Mucosa of descending colon (tissue), 3 donors: ENCODE measurements around the gene GPR37L1. TPM values are rescaled to one million over a fixed set of nuclear protein-coding genes. Genes with fewer than 3 reads are reported as not detected.

Source experiments
- ATAC-seq: fragments of 200-7000 bp; cut with Tn5 transposase; one replicate; pipeline ENCODE4 v1.9.1; 2020; ENCODE audit warnings: mild to moderate bottlenecking, moderate library complexity
- DNase-seq, 3 donors: peaks; one replicate each; pipeline ENCODE4 v3.0.0-alpha.2; 2020
- H3K36me3 ChIP-seq: fragments of 200-600 bp; one replicate; pipeline ENCODE4 v1.8.0; 2021; ENCODE audit warnings: low read depth, mild to moderate bottlenecking
- H3K4me1 ChIP-seq: fragments of 200-600 bp; one replicate; pipeline ENCODE4 v1.8.0; 2021; ENCODE audit warnings: low read depth, mild to moderate bottlenecking
- H3K4me3 ChIP-seq: fragments of 200-600 bp; one replicate; pipeline ENCODE4 v1.8.0; 2021; ENCODE audit warnings: mild to moderate bottlenecking
- H3K9me3 ChIP-seq: fragments of 200-600 bp; one replicate; pipeline ENCODE4 v1.8.0; 2021; ENCODE audit warnings: mild to moderate bottlenecking
- CTCF ChIP-seq: fragments of 200-600 bp; IDR thresholded peaks from one replicate; pipeline ENCODE4 v1.8.0; 2022; ENCODE audit warnings: antibody characterized with exemption, mild to moderate bottlenecking
- intact Hi-C, 2 donors: fragments of 100-400 bp; cut with DNase I in 1 of 2; cut with micrococcal nuclease in 1 of 2; formaldehyde crosslinking; loops; one replicate each; pipeline versions ENCODE4 v1.11.0 to v1.11.1; 2022; cut with DNase I, micrococcal nuclease
- total RNA-seq, 3 donors: library from RNA; stranded (reverse); fragmentation: NEBNext Ultra II Directional in 2 of 3; extraction: Animal tissue kit (Norgen Biotek cat#: 25700) in 2 of 3; gene quantifications; one replicate each; pipeline versions ENCODE4 v1.2.1 to v1.2.4, GENCODE V29; 2021 to 2023
- donor health status: DM: no; HTN: no; CAD: no; lungs with moderate emphysema.
- donor health status: DM: no; HTN: no; CAD: no.
- donor health status: DM: no; HTN: yes; CAD: no.

GPR37L1 gene
- total RNA-seq, 3 donors from 2014 or later, result 2.4 to 3.5 (median 2.9) TPM

GRCh38 chr1:202146279-202146678, 23.6 kb downstream of the GPR37L1 start:
- TF ChIP-seq CTCF, result no peak
- no peaks in the 10 kb centered on the region for H3K9me3 ChIP-seq
- intact Hi-C loops, result no loop called here
- H3K4me1 ChIP-seq, result peaks cover 8% of the 10 kb centered on the region
- no peak overlapping the region for H3K4me3 ChIP-seq
- DNase-seq (no peak), ATAC-seq (no peak)
- H3K36me3 ChIP-seq, result no peaks in the 10 kb centered on the region

GRCh38 chr1:202146993-202147392, 24.3 kb downstream of the GPR37L1 start:
- no peak for TF ChIP-seq CTCF

GRCh38 chr1:202148391-202148790, 25.7 kb downstream of the GPR37L1 start:
- Histone ChIP-seq H3K36me3 (no peaks in the 10 kb centered on the region), H3K9me3 (no peaks in the 10 kb centered on the region), H3K4me3 (no peak overlapping the region), H3K4me1 (peaks cover 5% of the 10 kb centered on the region)
- no peak for DNase-seq
- ATAC-seq, result no peak
- TF ChIP-seq CTCF, result no peak
- intact Hi-C loops, result no loop called here

More at GRCh38 chr1:202146993-202147392, 24.3 kb downstream of the GPR37L1 start:
- ATAC-seq (no peak), DNase-seq (no peak)
- Histone ChIP-seq H3K9me3 (no peaks in the 10 kb centered on the region), H3K4me3 (no peak overlapping the region), H3K36me3 (no peaks in the 10 kb centered on the region), H3K4me1 (peaks cover 8% of the 10 kb centered on the region)
- intact Hi-C loops, result no loop called here

- H3K9me3 ChIP-seq, result no peaks in the 10 kb centered on the region
- ATAC-seq (no peak), DNase-seq (no peak)
- H3K4me3 ChIP-seq, result no peak overlapping the region
- intact Hi-C loops, result no loop called here
- no peaks in the 10 kb centered on the region for H3K36me3 ChIP-seq
- no peak for TF ChIP-seq CTCF
- H3K4me1 ChIP-seq, result peaks cover 5% of the 10 kb centered on the region
These were observed 26.8 kb downstream of the GPR37L1 start for GRCh38 chr1:202149566-202149965.

GRCh38 chr1:202150187-202150586, 27.5 kb downstream of the GPR37L1 start:
- H3K36me3 ChIP-seq, result no peaks in the 10 kb centered on the region
- TF ChIP-seq CTCF, result no peak
- ATAC-seq, result no peak
- peaks cover 9% of the 10 kb centered on the region for H3K4me1 ChIP-seq
- H3K9me3 ChIP-seq, result no peaks in the 10 kb centered on the region
- intact Hi-C loops, result no loop called here
- DNase-seq, result no peak
- no peak overlapping the region for H3K4me3 ChIP-seq

- intact Hi-C loops, result no loop called here
- H3K36me3 ChIP-seq, result no peaks in the 10 kb centered on the region
- peaks cover 9% of the 10 kb centered on the region for H3K4me1 ChIP-seq
- ATAC-seq (no peak), DNase-seq (no peak)
- no peak for TF ChIP-seq CTCF
- H3K9me3 ChIP-seq, result no peaks in the 10 kb centered on the region
- no peak overlapping the region for H3K4me3 ChIP-seq
These were observed 27.9 kb downstream of the GPR37L1 start for GRCh38 chr1:202150602-202151001.
